ENCODE data around the gene IL20RB. TPM values are rescaled to one million over a fixed set of nuclear protein-coding genes. Genes with fewer than 3 reads are reported as not detected.

Gene IL20RB, protein sequence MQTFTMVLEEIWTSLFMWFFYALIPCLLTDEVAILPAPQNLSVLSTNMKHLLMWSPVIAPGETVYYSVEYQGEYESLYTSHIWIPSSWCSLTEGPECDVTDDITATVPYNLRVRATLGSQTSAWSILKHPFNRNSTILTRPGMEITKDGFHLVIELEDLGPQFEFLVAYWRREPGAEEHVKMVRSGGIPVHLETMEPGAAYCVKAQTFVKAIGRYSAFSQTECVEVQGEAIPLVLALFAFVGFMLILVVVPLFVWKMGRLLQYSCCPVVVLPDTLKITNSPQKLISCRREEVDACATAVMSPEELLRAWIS
- total RNA-seq = 1.9 and 2.0 TPM in 2 replicates

DNA sequence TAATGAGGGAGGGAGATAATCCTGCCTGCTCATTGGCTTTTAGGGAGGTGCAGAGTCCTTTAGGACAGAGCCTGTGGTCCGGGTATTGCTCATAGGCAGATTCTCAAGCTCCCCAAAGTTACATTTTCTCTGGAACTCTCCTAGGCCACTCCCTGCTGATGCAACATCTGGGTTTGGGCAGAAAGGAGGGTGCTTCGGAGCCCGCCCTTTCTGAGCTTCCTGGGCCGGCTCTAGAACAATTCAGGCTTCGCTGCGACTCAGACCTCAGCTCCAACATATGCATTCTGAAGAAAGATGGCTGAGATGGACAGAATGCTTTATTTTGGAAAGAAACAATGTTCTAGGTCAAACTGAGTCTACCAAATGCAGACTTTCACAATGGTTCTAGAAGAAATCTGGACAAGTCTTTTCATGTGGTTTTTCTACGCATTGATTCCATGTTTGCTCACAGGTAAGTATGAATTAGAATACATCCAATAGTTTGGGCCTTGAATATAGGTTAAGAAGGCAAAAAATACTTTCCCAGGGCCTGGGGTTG lies at the start of gene IL20RB:
Gene IL20RB, plus strand, starts transcription at position 233 of the 538 bp plus-strand sequence. Its CDS starts 131 bp downstream, at position 364.

Other genes starting within 250 kb of the IL20RB start
- 38.3 and 48.5 TPM in 2 replicates for gene STAG1, start 205.6 kb upstream of the IL20RB start, total RNA-seq
- 8.3 and 14.5 TPM in 2 replicates for gene SLC35G2, start 138.9 kb upstream of the IL20RB start, total RNA-seq
- 34.2 and 90.8 TPM in 2 replicates for gene NCK1, start 95.8 kb upstream of the IL20RB start, total RNA-seq